Activated CD4-positive, alpha-beta T cell treated with anti-CD3 and anti-CD28 coated beads, Interleukin-2, amount 10 ng/mL, durations not matched to agents 7 days and 5 days (primary cell): ENCODE data around the gene SLC44A4. TPM values are rescaled to one million over a fixed set of nuclear protein-coding genes. Genes with fewer than 3 reads are reported as not detected.
"Not testable (repeated sequence)": the region's sequence is repeated elsewhere in the genome, so short reads cannot be mapped to it uniquely, and the experiment has no call there.

ENCODE experiments used
- CTCF ChIA-PET: fragments of 350-600 bp; sonication (Branson Sonifier 250); formaldehyde crosslinking; loops from one replicate; lab custom pipeline; 2021; ENCODE audit warnings: antibody characterized with exemption; lab: Charles Lee
- POLR2A ChIA-PET: fragments of 350-600 bp; sonication (Branson Sonifier 250); formaldehyde crosslinking; loops from one replicate; lab custom pipeline; 2021; ENCODE audit warnings: antibody characterized with exemption; lab: Charles Lee
- DNase-seq: peaks from one replicate; pipeline ENCODE4 v3.0.0-alpha.2; 2020
- H3K27ac Mint-ChIP-seq: one replicate; pipeline ENCODE4 v1.8.0; 2021; ENCODE audit warnings: mild to moderate bottlenecking, moderate library complexity, mixed read lengths
- H3K27me3 Mint-ChIP-seq: one replicate; pipeline ENCODE4 v1.8.0; 2021; ENCODE audit warnings: mixed read lengths
- H3K36me3 Mint-ChIP-seq: one replicate; pipeline ENCODE4 v1.8.0; 2021; ENCODE audit warnings: low read depth, mixed read lengths
- H3K4me1 Mint-ChIP-seq: one replicate; pipeline ENCODE4 v1.8.0; 2021; ENCODE audit warnings: mixed read lengths
- H3K4me3 Mint-ChIP-seq: one replicate; pipeline ENCODE4 v1.8.0; 2021; ENCODE audit warnings: mild to moderate bottlenecking, moderate library complexity, mixed read lengths
- H3K9me3 Mint-ChIP-seq: one replicate; pipeline ENCODE4 v1.8.0; 2021; ENCODE audit warnings: mixed read lengths
- total RNA-seq, 2 experiments: library from RNA; stranded (reverse); gene quantifications; one replicate each; pipeline ENCODE4 v1.2.3, GENCODE V29; 2021

The SLC44A4 gene
- total RNA-seq, 2 experiments from 2014 or later: 0.15 TPM; not detected in 1

GRCh38 chr6:31861919-31862343, 16.9 kb downstream of the SLC44A4 start:
- DNase-seq: no peak
- Mint-ChIP-seq H3K4me3 (peak overlapping the region; percentile 85), H3K9me3 (no peaks in the 10 kb centered on the region), H3K27me3 (no peaks in the 10 kb centered on the region), H3K4me1 (peaks cover 27% of the 10 kb centered on the region), H3K36me3 (peaks cover 4% of the 10 kb centered on the region), H3K27ac (peak overlapping the region; percentile 91)
- ChIA-PET POLR2A (no interaction called here), CTCF (interaction anchor here (0.7 to 1.4 kb wide), 3 partner anchors 13 to 320 kb away, joined by 3 to 5 read pairs (median 3); partner anchors contain the start of gene DDAH2)

GRCh38 chr6:31861150-31861549, 17.6 kb downstream of the SLC44A4 start:
- H3K9me3 Mint-ChIP-seq: no peaks in the 10 kb centered on the region
- ChIA-PET CTCF (no interaction called here), POLR2A (no interaction called here)
- DNase-seq: no peak
- H3K27me3 Mint-ChIP-seq: no peaks in the 10 kb centered on the region
- H3K4me1 Mint-ChIP-seq: peaks cover 27% of the 10 kb centered on the region
- peak overlapping the region; percentile 85 for H3K4me3 Mint-ChIP-seq
- H3K27ac Mint-ChIP-seq: no peak overlapping the region
- peaks cover 4% of the 10 kb centered on the region for H3K36me3 Mint-ChIP-seq

DNA sequence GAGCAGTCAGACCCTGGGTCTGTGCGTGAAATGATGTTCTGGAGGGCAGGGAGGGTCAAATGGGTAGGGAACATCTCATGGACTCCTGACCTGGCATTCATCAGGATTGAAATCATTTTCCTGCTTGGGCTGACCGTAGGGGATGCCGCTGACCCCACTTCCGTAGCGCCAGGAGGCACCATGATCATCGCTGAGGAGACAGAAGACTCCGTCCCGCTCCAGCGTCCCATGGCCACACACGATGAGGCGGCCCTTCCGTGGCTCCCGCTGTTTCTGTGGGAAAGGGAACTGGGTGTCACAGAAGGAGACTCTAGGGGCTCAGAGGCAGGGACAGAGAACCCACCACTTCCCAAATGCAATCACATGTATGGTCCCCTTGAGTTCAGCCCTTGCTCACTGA, 18.4 kb downstream of the SLC44A4 start:
- Mint-ChIP-seq H3K4me1 (peaks cover 27% of the 10 kb centered on the region), H3K9me3 (no peaks in the 10 kb centered on the region), H3K36me3 (peaks cover 4% of the 10 kb centered on the region), H3K4me3 (no peak overlapping the region), H3K27ac (no peak overlapping the region), H3K27me3 (no peaks in the 10 kb centered on the region)
- ChIA-PET POLR2A (no interaction called here), CTCF (no interaction called here)
- DNase-seq: no peak

DNA sequence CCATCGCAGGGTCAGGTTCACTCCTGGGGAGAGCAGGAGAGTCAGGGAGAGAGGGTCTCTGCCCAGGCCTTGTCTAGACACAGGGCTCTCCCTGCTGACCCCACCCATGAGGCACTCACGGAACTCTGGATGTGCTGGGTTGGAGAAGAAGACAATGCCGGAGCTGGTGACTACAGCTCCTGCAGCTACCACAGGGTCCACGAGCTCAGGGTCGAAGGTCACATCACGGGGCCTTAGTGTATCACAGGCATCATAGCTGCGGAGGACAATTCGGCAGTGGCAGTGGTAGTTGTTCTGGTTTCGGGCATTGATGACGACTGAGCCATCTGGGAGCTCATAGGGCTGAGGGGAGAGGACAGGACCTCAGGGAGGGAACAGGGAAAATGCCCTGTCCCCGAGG, 18.9 kb downstream of the SLC44A4 start:
- no peak for DNase-seq
- Mint-ChIP-seq H3K4me3 (no peak overlapping the region), H3K36me3 (peaks cover 4% of the 10 kb centered on the region), H3K27ac (no peak overlapping the region), H3K4me1 (peaks cover 26% of the 10 kb centered on the region), H3K9me3 (no peaks in the 10 kb centered on the region), H3K27me3 (no peaks in the 10 kb centered on the region)
- CTCF ChIA-PET: no interaction called here
- POLR2A ChIA-PET: no interaction called here

DNA sequence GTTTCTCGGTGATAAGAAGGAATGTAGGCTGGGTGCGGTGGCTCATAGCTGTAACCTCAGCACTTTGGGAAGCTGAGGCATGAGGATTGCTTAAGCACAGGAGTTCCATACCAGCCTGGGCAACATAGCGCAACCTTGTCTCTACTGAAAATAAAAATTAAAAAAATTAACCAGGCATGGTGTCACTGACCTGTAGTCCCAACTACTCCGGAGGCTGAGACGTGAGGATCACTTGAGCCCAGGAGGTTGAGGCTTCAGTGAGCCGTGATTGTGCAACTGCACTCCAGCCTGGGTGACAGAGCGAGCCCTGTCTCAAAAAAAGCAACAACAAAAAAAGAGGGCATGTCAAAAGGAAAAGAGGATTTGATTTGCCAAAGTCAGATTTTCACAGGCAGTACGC, 20.1 kb downstream of the SLC44A4 start:
- ChIA-PET CTCF (interaction anchor here (0.6 kb wide), 1 partner anchor 648 kb away, joined by 3 read pairs; no protein-coding TSS in a partner anchor), POLR2A (no interaction called here)
- no peaks in the 10 kb centered on the region for H3K9me3 Mint-ChIP-seq
- H3K27me3 Mint-ChIP-seq: no peaks in the 10 kb centered on the region
- no peak overlapping the region for H3K27ac Mint-ChIP-seq
- H3K4me1 Mint-ChIP-seq: peaks cover 17% of the 10 kb centered on the region
- peaks cover 4% of the 10 kb centered on the region for H3K36me3 Mint-ChIP-seq
- DNase-seq: no peak
- H3K4me3 Mint-ChIP-seq: no peak overlapping the region

DNA sequence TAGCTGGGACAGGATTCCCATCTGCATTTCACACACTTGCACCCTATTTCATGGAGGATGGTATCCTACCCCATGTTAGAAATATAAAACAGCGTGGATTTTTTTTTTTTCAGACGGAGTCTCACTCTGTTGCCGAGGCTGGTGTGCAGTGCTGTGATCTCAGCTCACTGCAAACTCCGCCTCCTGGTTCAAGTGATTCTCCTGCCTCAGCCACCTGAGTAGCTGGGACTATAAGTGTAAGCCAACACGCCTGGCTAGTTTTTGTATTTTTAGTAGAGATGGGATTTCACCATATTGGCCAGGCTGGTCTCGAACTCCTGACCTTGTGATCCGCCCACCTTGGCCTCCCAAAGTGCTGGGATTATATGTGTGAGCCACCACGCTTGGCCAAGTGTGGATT, 21.0 kb downstream of the SLC44A4 start:
- CTCF ChIA-PET: interaction anchor here (0.6 to 1.1 kb wide), 5 partner anchors 17 to 311 kb away, joined by 3 to 4 read pairs (median 3); partner anchors contain the start of gene BAG6
- peaks cover 14% of the 10 kb centered on the region for H3K4me1 Mint-ChIP-seq
- H3K27ac Mint-ChIP-seq, H3K9me3 Mint-ChIP-seq, H3K27me3 Mint-ChIP-seq, DNase-seq, H3K4me3 Mint-ChIP-seq, H3K36me3 Mint-ChIP-seq, POLR2A ChIA-PET: not testable (repeated sequence)

DNA sequence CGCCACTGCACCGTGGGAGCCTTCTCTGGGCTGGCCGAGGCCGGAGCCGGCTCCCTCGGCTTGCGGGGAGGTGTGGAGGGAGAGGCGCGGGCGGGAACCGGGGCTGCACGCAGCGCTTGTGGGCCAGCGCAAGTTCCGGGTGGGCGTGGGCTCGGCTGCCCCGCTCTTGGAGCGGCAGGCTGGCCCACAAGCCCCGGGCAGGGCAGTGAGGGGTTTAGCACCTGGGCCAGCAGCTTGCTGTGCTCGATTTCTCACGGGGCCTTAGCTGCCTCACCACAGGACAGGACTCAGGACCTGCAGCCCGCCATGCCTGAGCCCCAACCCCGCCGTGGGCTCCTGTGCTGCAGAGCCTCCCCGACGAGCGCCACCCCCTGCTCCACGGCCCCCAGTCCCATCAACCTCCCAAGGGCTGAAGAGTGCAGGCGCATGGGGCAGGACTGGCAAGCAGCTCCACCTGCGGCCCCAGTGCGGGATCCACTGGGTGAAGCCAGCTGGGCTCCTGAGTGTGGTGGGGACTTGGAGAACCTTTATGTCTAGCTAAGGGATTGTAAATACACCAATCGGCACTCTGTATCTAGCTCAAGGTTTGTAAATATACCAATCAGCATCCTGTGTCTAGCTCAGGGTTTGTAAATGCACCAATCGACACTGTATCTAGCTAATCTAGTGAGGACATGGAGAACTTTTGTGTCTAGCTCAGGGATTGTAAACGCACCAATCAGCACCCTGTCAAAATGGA, 26.6 kb downstream of the SLC44A4 start:
- H3K9me3 Mint-ChIP-seq, H3K27me3 Mint-ChIP-seq, DNase-seq, H3K4me3 Mint-ChIP-seq, POLR2A ChIA-PET, H3K36me3 Mint-ChIP-seq, H3K4me1 Mint-ChIP-seq, H3K27ac Mint-ChIP-seq: not testable (repeated sequence)
- CTCF ChIA-PET: interaction anchor here (0.6 to 1.3 kb wide), 3 partner anchors 13 to 112 kb away, joined by 3 read pairs; no protein-coding TSS in a partner anchor

GRCh38 chr6:31851485-31851832, 27.3 kb downstream of the SLC44A4 start:
- H3K9me3 Mint-ChIP-seq: peaks cover 6% of the 10 kb centered on the region
- H3K4me3 Mint-ChIP-seq: no peak overlapping the region
- DNase-seq: no peak
- no peaks in the 10 kb centered on the region for H3K4me1 Mint-ChIP-seq
- H3K36me3 Mint-ChIP-seq: peaks cover 1% of the 10 kb centered on the region
- H3K27me3 Mint-ChIP-seq: no peaks in the 10 kb centered on the region
- ChIA-PET CTCF (interaction anchor here (0.6 to 1.3 kb wide), 3 partner anchors 12 to 122 kb away, joined by 3 read pairs; no protein-coding TSS in a partner anchor), POLR2A (no interaction called here)
- H3K27ac Mint-ChIP-seq: no peak overlapping the region

GRCh38 chr6:31850765-31851484, 27.9 kb downstream of the SLC44A4 start:
- no peak for DNase-seq
- Mint-ChIP-seq H3K27ac (no peak overlapping the region), H3K27me3 (no peaks in the 10 kb centered on the region), H3K9me3 (peaks cover 6% of the 10 kb centered on the region), H3K4me1 (no peaks in the 10 kb centered on the region), H3K4me3 (no peak overlapping the region), H3K36me3 (peaks cover 1% of the 10 kb centered on the region)
- ChIA-PET POLR2A (no interaction called here), CTCF (interaction anchor here (0.6 to 1.3 kb wide), 2 partner anchors 11 to 121 kb away, joined by 3 read pairs; no protein-coding TSS in a partner anchor)

- DNase-seq: no peak
- H3K4me1 Mint-ChIP-seq: no peaks in the 10 kb centered on the region
- CTCF ChIA-PET: interaction anchor here (0.6 kb wide), 1 partner anchor 9 kb away, joined by 3 read pairs; no protein-coding TSS in a partner anchor
- peaks cover under 1% of the 10 kb centered on the region for H3K9me3 Mint-ChIP-seq
- H3K27me3 Mint-ChIP-seq: no peaks in the 10 kb centered on the region
- no peaks in the 10 kb centered on the region for H3K36me3 Mint-ChIP-seq
- POLR2A ChIA-PET: no interaction called here
- H3K27ac Mint-ChIP-seq: no peak overlapping the region
- no peak overlapping the region for H3K4me3 Mint-ChIP-seq
Observed at GRCh38 chr6:31847276-31847978, 31.4 kb downstream of the SLC44A4 start.

DNA sequence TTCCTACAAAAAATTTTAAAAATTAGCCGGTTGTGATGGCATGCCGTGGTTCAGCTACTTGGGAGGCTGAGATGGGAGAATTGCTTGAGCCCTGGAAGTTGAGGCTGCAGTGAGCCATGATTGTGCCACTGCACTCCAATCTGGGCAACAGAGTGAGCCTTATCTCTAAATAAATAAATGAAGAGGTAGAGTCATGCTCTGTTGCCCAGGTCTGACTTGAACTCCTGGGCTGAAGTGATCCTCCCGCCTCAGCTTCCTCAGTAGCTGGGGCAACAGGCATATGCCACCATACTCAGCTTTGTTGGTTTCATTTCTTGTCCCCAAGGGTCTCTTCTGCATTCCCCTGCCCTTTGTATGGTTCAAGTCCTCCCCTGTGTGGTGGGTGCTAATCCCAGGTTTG, 34.3 kb downstream of the SLC44A4 start:
- Mint-ChIP-seq H3K36me3 (peaks cover 16% of the 10 kb centered on the region), H3K27ac (no peak overlapping the region), H3K27me3 (no peaks in the 10 kb centered on the region), H3K9me3 (no peaks in the 10 kb centered on the region), H3K4me3 (no peak overlapping the region), H3K4me1 (peaks cover 3% of the 10 kb centered on the region)
- CTCF ChIA-PET: interaction anchor here (0.5 to 1.6 kb wide), 3 partner anchors 9 to 222 kb away, joined by 3 to 5 read pairs (median 4); partner anchors contain the start of gene VWA7
- no peak for DNase-seq
- POLR2A ChIA-PET: no interaction called here

DNA sequence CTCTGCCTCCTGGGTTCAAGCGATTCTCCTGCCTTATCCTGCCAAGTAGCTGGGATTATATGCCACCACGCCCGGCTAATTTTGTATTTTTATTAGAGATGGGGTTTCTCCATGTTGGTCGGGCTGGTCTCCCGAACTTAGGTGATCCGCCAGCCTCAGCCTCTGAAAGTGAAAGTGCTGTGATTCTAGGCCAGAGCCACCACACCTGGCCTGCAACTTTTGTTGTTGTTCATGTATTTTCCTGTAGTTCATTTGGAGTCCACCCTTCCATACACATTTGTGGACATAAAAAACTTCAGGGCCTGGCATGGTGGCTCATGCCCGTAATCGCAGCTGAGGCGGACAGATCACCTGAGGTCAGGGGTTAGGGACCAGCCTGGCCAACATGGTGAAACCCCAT, 36.7 kb downstream of the SLC44A4 start:
- no peak for DNase-seq
- H3K4me3 Mint-ChIP-seq: no peak overlapping the region
- peak overlapping the region; percentile 19 for H3K27ac Mint-ChIP-seq
- CTCF ChIA-PET: interaction anchor here (1.3 kb wide), 1 partner anchor 148 kb away, joined by 3 read pairs; no protein-coding TSS in a partner anchor
- POLR2A ChIA-PET: no interaction called here
- H3K27me3 Mint-ChIP-seq: no peaks in the 10 kb centered on the region
- H3K36me3 Mint-ChIP-seq: peaks cover 36% of the 10 kb centered on the region
- no peaks in the 10 kb centered on the region for H3K9me3 Mint-ChIP-seq
- peaks cover 19% of the 10 kb centered on the region for H3K4me1 Mint-ChIP-seq
